Heart left ventricle (tissue), 16 donors: Measurements from ENCODE around the gene DMKN. TPM values are rescaled to one million over a fixed set of nuclear protein-coding genes. Genes with fewer than 3 reads are reported as not detected.
"Not testable (repeated sequence)": the region's sequence is repeated elsewhere in the genome, so short reads cannot be mapped to it uniquely, and the experiment has no call there.

Experiments
- ATAC-seq, 4 donors: fragments of 200-7000 bp; cut with Tn5 transposase; one replicate each; pipeline ENCODE4 v1.9.1; 2020 to 2022; ENCODE audit warnings: moderate library complexity in 4 of 4, mild to moderate bottlenecking in 3 of 4, moderate number of reproducible peaks in 1 of 4
- DNase-seq, 5 donors: peaks; one replicate each; pipeline ENCODE4 v3.0.0-alpha.2; 2020
- H3K27ac ChIP-seq, 12 donors: fragments of 200-600 bp; sonication (generic) in 4 of 12; one replicate each; pipeline versions ENCODE4 v1.5.0 to v1.8.0; 2016 to 2022; ENCODE audit warnings: mild to moderate bottlenecking in 2 of 12
- H3K27me3 ChIP-seq, 9 donors: fragments of 200-600 bp; sonication (generic) in 2 of 9; one replicate each; pipeline versions ENCODE4 v1.5.1 to v1.8.0; 2016 to 2022; ENCODE audit warnings: mild to moderate bottlenecking in 3 of 9
- H3K36me3 ChIP-seq, 9 donors: fragments of 200-600 bp; sonication (generic) in 2 of 9; one replicate each; pipeline versions ENCODE4 v1.5.0 to v1.8.0; 2018 to 2022; ENCODE audit warnings: mild to moderate bottlenecking in 2 of 9
- H3K4me1 ChIP-seq, 12 donors: fragments of 200-600 bp; sonication (generic) in 4 of 12; one replicate each; pipeline versions ENCODE4 v1.5.0 to v1.8.0; 2016 to 2022; ENCODE audit warnings: mild to moderate bottlenecking in 3 of 12
- H3K4me3 ChIP-seq, 12 donors: fragments of 200-600 bp; sonication (generic) in 4 of 12; one replicate each; pipeline versions ENCODE4 v1.5.0 to v1.8.0; 2017 to 2022; ENCODE audit warnings: mild to moderate bottlenecking in 9 of 12, moderate library complexity in 4 of 12
- H3K9me3 ChIP-seq, 12 donors: fragments of 200-600 bp; sonication (generic) in 4 of 12; one replicate each; pipeline versions ENCODE4 v1.5.0 to v1.8.0; 2016 to 2022; ENCODE audit warnings: mild to moderate bottlenecking in 1 of 12
- POLR2A ChIP-seq, 2 donors: fragments of 450-650 bp; IDR thresholded peaks; one replicate each; pipeline ENCODE4 v1.6.1; 2017; ENCODE audit warnings: antibody characterized with exemption in 2 of 2, mild to moderate bottlenecking in 2 of 2, moderate library complexity in 2 of 2
- WGBS, 4 donors: extraction: QIAGEN DNeasy Blood & Tissue Kit in 2 of 4; methylation state at CpG; one replicate each; pipeline versions ENCODE4 v1.1.5 to v1.1.7; 2013 to 2018; 5-methylcytosine and 5-hydroxymethylcytosine counted together
- intact Hi-C, 10 donors: fragments of 100-400 bp; cut with DNase I; formaldehyde crosslinking; loops; one replicate each; pipeline versions ENCODE4 v1.11.1 to v1.14.2; 2022
- polyA plus RNA-seq, 2 donors: library from polyadenylated mRNA; stranded (reverse); fragments of 200-250 nt; gene quantifications; one replicate each; pipeline ENCODE4 v1.2.3, GENCODE V29; 2013
- total RNA-seq, 9 donors: library from RNA; depleted of rRNA in 2 of 9; stranded (reverse); fragments of >200 nt in 2 of 9; fragmentation: NEBNext Ultra II Directional in 3 of 9; extraction: Animal tissue kit (Norgen Biotek cat#: 25700) in 3 of 9; gene quantifications; one replicate each; pipeline versions ENCODE4 v1.1.0 to v1.2.4, GENCODE V29; 2016 to 2023
- TF ChIP-seq, protein P1 (sequence below), 12 donors: fragments of 200-600 bp; sonication (generic) in 4 of 12; IDR thresholded peaks; one replicate each; pipeline versions ENCODE4 v1.5.0 to v1.8.0; 2018 to 2022; ENCODE audit warnings: antibody characterized with exemption in 12 of 12, mild to moderate bottlenecking in 5 of 12
- donor health status: ischemic (EF 13 %, LVEDD 7.1; RV severe dilation, severe dysfunction).
- donor health status: healthy with polysubstance abuse.
- donor health status: DM: no; HTN: yes; CAD: no.
- donor health status: DM: no; HTN: no; CAD: no.
- donor health status: ischemic (EF 25% LVEDD 6.9; RV normal size, moderate dysfunction).
- donor health status: ischemic (EF 25% LVEDD 5.7; RV mildly dilated, moderate dysfunction).
- donor health status: healthy.
- donor health status: DM: yes; HTN: yes; CAD: no.
- donor health status: ischemic (EF 35%, LVEDD 5.7; RV mildly dilated, moderate dysfunction).
- donor health status: nonischemic (EF 11% LVEDD 7.7; RV severe dilation, severe dysfunction).
- donor health status: DM: yes; HTN: yes; CAD: no.
- donor health status: PGD.
- donor health status: ischemic (EF 29% LVEDD 5.4; RV normal size, mild dysfunction).
- donor health status: nonischemic (EF 23%, LVEDD 6.1; RV moderate dilation, normal function).

The DMKN gene
- total and polyA plus RNA-seq, 11 donors = 7.8 to 38.8 (median 13.0) TPM

DNA sequence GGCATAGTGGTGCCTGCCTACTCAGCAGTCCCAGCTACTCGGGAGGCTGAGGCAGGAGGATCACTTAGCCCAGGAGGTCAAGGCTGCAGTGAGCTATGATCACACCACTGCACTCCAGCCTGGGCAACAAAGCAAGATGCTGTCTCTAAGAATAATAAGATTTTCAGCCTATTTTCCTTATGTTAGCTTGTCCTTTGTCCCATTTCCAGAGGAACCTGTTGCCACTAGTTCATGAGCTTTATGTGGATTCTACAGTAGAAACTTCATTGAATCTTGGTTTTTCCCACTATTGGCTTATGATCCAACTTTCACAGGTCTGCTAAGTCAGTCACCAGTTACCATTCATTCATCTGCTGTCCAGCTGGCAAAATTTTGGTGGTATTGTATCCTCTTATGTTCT lies 47.2 kb downstream of the DMKN start:
- Histone ChIP-seq H3K27me3 (no peaks in the 10 kb centered on the region), H3K4me3 (no peak overlapping the region), H3K27ac (no peak overlapping the region), H3K36me3 (no peaks in the 10 kb centered on the region), H3K9me3 (no peaks in the 10 kb centered on the region), H3K4me1 (peaks cover 0 to 33% (median 8%) of the 10 kb centered on the region in 12 donors)
- WGBS, 4 donors = 93 to 100% (median 95%) methylated on average over 1 of the region's 1 CpG
- ATAC-seq (no peak), DNase-seq (no peak)
- intact Hi-C loops = loop anchor here in 2 of 10 donors (5.0 kb wide), 2 partner anchors 44 to 114 kb away; no protein-coding TSS in a partner anchor
- TF ChIP-seq, protein P1, sequence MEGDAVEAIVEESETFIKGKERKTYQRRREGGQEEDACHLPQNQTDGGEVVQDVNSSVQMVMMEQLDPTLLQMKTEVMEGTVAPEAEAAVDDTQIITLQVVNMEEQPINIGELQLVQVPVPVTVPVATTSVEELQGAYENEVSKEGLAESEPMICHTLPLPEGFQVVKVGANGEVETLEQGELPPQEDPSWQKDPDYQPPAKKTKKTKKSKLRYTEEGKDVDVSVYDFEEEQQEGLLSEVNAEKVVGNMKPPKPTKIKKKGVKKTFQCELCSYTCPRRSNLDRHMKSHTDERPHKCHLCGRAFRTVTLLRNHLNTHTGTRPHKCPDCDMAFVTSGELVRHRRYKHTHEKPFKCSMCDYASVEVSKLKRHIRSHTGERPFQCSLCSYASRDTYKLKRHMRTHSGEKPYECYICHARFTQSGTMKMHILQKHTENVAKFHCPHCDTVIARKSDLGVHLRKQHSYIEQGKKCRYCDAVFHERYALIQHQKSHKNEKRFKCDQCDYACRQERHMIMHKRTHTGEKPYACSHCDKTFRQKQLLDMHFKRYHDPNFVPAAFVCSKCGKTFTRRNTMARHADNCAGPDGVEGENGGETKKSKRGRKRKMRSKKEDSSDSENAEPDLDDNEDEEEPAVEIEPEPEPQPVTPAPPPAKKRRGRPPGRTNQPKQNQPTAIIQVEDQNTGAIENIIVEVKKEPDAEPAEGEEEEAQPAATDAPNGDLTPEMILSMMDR (IDR thresholded peaks at IDR 0.05) = no peak
- TF ChIP-seq POLR2A (IDR thresholded peaks at IDR 0.05) = no peak

GRCh38 chr19:35462956-35463355 lies 50.5 kb downstream of the DMKN start:
- intact Hi-C loops = not testable (repeated sequence)

DNA sequence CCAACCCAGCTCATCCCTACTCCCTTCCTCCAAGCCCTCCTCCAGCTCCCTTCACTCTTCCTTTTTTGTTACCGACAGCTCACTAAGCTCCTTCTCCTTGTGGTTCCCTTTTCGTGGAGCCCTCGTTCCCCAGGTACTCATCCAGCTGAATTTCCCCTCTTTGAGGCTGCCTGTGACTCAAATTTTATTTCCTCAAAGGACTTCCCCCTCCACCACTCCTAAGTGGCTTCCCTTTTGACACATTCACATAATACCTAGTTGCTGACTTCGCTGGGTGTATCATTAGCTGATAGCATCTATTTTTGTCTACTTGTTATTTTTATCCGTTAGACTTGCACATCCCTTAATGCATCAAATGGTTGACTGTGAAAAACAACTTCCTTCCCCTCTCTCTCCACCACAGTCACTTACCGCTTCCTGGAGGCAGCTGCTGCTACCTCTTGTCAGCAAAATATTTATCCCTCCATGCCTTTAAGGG lies 50.9 kb downstream of the DMKN start:
- DNase-seq (no peak), ATAC-seq (peak in 3 of 4 donors; percentile 69 to 82 (median 74))
- Histone ChIP-seq H3K4me1 (peaks cover 3 to 60% (median 23%) of the 10 kb centered on the region in 12 donors), H3K27ac (peak overlapping the region in 3 of 12 donors; percentile 1 to 72 (median 42)), H3K4me3 (no peak overlapping the region), H3K9me3 (no peaks in the 10 kb centered on the region), H3K27me3 (no peaks in the 10 kb centered on the region), H3K36me3 (no peaks in the 10 kb centered on the region)
- 15 to 16% (median 15%) methylated on average over 6 of the region's 6 CpGs for WGBS, 4 donors
- intact Hi-C loops = no loop called here
- TF ChIP-seq POLR2A (IDR thresholded peaks at IDR 0.05) = no peak
- TF ChIP-seq, protein P1 (IDR thresholded peaks at IDR 0.05) = peak in 2 of 12 donors; percentile 8 to 11

More at GRCh38 chr19:35462956-35463355, 50.5 kb downstream of the DMKN start:
- Histone ChIP-seq H3K27ac (peak overlapping the region in 1 of 12 donors; percentile 72), H3K4me1 (peaks cover 3 to 56% (median 23%) of the 10 kb centered on the region in 12 donors)
- not testable (repeated sequence) for ATAC-seq, H3K27me3 ChIP-seq, H3K9me3 ChIP-seq, H3K4me3 ChIP-seq, DNase-seq, H3K36me3 ChIP-seq
- WGBS, 4 donors = 65 to 72% (median 68%) methylated on average over 7 of the region's 7 CpGs

- ATAC-seq, intact Hi-C loops, H3K4me3 ChIP-seq, H3K27me3 ChIP-seq, H3K9me3 ChIP-seq, H3K36me3 ChIP-seq, DNase-seq: not testable (repeated sequence)
- Histone ChIP-seq H3K4me1 (peaks cover 3 to 61% (median 23%) of the 10 kb centered on the region in 12 donors), H3K27ac (peak overlapping the region in 1 of 12 donors; percentile 72)
Measured at GRCh38 chr19:35461788-35462187, 51.7 kb downstream of the DMKN start.

DNA sequence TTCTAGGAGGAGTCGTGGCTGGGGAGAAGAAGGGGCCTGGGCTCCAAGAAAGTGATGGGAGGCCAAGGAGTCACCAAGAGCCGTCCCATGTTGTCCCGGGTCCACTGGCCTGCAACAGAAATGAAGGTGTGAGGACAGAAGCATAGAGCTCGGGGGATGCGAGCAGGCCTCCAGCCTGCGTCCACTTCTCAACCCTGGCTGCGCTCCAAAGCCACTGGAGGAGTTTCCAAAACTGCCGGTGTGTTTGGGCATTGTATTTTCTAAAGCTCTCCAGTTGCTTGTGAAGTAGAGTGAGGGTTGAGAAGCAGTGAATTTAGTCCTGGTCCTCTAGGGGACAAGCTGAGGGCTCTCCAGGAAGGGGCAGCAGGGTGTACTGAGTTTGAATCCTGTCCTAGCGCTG lies 52.4 kb downstream of the DMKN start:
- 51 to 57% (median 55%) methylated on average over 9 of the region's 9 CpGs for WGBS, 4 donors
- TF ChIP-seq POLR2A (IDR thresholded peaks at IDR 0.05) = no peak
- TF ChIP-seq, protein P1 (IDR thresholded peaks at IDR 0.05) = no peak
- H3K4me1 ChIP-seq = peaks cover 3 to 61% (median 23%) of the 10 kb centered on the region in 12 donors

More for the DNA sequence above, 52.4 kb downstream of the DMKN start:
- DNase-seq = peak in 1 of 5 donors; percentile 32
- ATAC-seq = no peak
- H3K36me3 ChIP-seq = no peaks in the 10 kb centered on the region
- no peaks in the 10 kb centered on the region for H3K27me3 ChIP-seq
- no peak overlapping the region for H3K4me3 ChIP-seq
- H3K27ac ChIP-seq = no peak overlapping the region
- H3K9me3 ChIP-seq = no peaks in the 10 kb centered on the region
- intact Hi-C loops = no loop called here
